Neural cell (in vitro differentiated cells): Measurements from ENCODE around the gene SMPD3.

Experiments
- CTCF ChIP-seq: fragments of 450-650 bp; IDR thresholded peaks from 2 replicates; pipeline ENCODE4 v1.5.1; 2014; ENCODE audit warnings: antibody characterized with exemption, mild to moderate bottlenecking, moderate library complexity; ENCODE audit not compliant: poor library complexity, severe bottlenecking
- EP300 ChIP-seq: fragments of 450-650 bp; conservative IDR thresholded peaks from 2 replicates; pipeline ENCODE4 v1.6.1; 2014; ENCODE audit warnings: antibody characterized with exemption, mild to moderate bottlenecking, moderate library complexity; ENCODE audit not compliant: poor library complexity, severe bottlenecking
- EZH2 ChIP-seq: fragments of 200-600, 300-800 bp; shearing (Covaris generic), sonication (generic); IDR thresholded peaks from 2 replicates; pipeline ENCODE4 v1.6.1; 2014; ENCODE audit warnings: antibody characterized with exemption, low read length, borderline replicate concordance, mild to moderate bottlenecking; ENCODE audit not compliant: insufficient read depth, poor library complexity, severe bottlenecking
- MXI1 ChIP-seq: fragments of 450-650 bp; conservative IDR thresholded peaks from 2 replicates; pipeline ENCODE4 v1.6.1; 2014; ENCODE audit warnings: antibody characterized with exemption, mild to moderate bottlenecking; ENCODE audit not compliant: poor library complexity, severe bottlenecking
- POLR2AphosphoS5 ChIP-seq: IDR thresholded peaks from 2 replicates; pipeline ENCODE4 v1.6.1; 2012
- RAD21 ChIP-seq: fragments of 450-650 bp; conservative IDR thresholded peaks from 2 replicates; pipeline ENCODE4 v1.6.1; 2014; ENCODE audit warnings: antibody characterized with exemption, mild to moderate bottlenecking, moderate library complexity
- REST ChIP-seq: IDR thresholded peaks from 2 replicates; pipeline ENCODE4 v1.6.1; 2012; ENCODE audit warnings: borderline replicate concordance

GRCh38 chr16:68455631-68456030, 7.3 kb upstream of the SMPD3 start:
- TF ChIP-seq EP300 (no peak), EZH2 (no peak), CTCF (no peak), MXI1 (no peak), REST (no peak), POLR2AphosphoS5 (no peak), RAD21 (no peak)
